GM19351 (cell line): Measurements from ENCODE around the gene PROK1.

Experiments used
- ATAC-seq: cut with Tn5 transposase; IDR thresholded peaks from one replicate; pipeline ENCODE4 v1.9.1; 2021; ENCODE audit warnings: mild to moderate bottlenecking, moderate library complexity; ENCODE audit not compliant: unreplicated experiment

The PROK1 gene

DNA sequence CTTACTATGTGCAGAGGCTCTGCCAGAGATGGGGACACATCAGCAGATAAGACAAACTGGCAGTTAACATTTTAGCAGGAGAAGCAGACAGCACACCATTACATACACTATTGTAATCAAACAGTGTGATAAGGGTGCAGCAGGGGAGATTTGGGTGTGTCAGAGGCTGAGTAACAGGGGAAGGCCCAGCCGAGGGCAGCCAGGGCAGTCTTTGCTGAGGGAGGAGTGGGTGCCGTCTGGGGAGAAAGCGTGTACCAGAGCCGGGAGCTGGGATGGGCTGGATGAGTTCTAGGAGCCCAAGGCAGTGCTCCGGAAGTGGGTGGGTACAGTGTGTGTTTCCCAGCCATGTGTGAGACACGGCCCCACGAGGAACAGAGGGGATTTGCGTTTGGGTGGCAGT is 36.8 kb downstream of the PROK1 start:
- ATAC-seq: no peak

DNA sequence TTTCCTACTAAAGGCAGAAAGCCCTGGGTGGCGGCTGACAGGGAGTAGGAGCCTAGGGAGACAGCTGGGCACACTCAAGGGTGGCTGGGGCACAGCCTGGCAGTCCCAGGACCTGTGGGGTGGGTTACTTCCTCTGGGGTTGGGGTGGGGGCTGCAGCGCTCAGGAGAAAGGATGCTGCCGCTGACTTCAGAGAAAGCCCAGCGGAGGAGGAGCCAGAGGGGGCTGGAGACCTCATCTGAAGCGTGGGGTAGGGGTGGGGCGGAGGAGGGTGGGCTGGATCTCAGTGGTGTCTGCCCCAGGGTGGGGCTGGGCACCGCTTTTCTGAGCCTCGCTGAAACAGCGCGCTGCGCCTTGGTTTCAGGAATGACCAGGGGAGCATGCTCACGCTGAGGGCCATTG is 37.2 kb downstream of the PROK1 start:
- no peak for ATAC-seq

DNA sequence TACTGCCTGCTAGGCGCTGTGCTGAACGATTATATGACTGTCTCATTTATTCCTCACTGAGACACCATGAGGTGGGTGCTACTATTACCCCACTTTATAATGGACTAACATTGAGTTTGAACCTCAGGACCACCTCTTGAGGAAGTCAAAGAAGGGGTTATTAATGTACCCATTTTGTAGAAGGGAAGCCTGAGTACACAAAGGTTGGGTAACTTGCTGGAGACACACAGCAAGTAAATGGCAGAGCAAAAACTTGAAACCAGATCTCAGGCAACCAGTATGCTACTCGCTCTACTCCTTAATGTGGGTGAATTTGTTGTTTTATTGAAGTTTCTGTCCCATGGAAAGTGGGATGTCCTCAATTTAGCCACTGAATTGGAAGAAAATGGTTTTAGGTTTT is 37.9 kb downstream of the PROK1 start:
- no peak for ATAC-seq

DNA sequence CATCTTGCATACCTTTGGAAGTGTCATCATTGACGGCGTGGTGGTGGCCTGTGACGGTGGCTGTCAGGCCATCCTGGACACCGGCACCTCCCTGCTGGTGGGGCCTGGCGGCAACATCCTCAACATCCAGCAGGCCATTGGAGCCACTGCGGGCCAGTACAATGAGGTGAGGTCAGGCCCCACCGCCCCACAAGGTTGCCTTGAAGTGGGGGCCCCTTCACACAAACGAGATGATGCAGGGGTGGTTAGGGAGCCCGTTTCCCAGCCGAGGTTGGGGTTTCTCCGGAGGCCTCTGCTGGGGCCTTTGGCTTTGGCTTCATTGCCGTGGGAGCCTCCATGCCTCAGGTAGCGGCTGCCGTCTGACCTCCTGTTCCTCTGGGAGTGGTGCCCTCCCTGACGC is 38.5 kb downstream of the PROK1 start:
- no peak for ATAC-seq

DNA sequence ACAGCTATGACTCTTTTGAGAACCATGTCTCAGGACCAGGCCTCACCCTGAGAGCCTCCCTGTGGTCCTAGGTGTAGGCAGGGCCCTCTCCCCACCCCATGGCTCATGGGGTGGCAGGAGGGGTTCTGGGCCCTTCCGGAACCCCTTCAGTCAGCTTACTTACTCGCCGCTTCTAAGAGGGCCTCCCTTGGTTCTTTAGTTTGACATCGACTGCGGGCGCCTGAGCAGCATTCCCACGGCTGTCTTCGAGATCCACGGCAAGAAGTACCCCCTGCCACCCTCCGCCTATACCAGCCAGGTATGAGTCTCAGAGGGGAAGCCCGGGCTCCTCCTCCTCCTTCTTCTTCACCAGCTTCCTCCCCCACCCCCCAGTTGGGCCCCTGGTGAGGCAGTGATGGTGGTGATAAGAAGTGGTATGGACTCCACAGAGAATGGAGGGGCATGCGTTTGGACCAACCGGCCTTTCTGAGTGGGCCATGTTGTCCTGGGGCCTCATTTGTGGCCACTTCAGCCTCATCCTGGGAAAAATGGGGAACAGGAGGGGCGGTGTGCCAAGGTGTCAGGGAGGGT is 39.1 kb downstream of the PROK1 start:
- no peak for ATAC-seq

DNA sequence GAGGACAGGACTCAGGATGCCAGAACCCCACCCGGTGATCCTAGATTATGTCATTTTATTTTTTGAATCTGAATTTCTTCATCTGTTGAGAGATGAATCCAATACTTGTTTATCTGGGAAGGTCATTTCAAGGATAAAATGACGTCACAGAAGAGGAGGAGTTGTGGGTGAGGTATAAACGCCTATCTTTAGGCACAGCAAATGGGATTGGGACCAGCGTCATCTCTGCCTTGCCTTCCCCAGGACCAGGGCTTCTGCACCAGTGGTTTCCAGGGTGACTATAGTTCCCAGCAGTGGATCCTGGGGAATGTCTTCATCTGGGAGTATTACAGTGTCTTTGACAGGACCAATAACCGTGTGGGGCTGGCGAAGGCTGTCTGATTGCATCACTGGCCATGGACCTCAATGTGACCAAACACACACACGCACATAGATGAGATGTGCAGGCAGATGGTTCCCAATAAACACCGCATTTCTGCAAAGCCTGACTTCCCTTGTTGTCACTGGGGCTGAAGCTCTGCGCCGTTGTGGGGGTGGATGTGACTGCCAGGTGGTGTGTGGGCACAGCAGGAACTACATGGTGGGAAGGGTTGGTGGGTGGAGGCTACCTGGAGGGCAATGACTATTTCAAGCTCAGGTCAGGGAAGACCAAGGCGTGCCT is 40.0 kb downstream of the PROK1 start:
- no peak for ATAC-seq

DNA sequence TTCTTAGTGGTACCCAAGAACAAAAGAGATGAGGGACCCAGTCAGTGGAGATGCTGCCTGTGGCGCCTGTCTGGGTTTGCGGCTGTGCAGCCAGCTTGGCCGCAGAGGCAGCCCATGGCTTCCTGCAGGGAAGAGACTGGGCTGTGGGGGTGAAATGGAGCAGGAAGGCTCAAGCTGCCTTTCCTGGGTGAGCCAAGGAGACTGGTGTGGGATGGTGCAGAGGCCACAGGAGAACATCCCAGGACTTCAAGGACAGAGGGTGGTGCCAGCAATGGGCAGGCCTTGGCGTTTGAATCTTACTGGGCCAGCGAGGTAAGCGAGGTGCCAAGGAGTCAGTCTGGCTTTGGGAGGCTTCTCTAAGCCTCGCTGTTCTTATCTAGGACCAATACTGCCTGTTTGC is 41.6 kb downstream of the PROK1 start:
- no peak for ATAC-seq

DNA sequence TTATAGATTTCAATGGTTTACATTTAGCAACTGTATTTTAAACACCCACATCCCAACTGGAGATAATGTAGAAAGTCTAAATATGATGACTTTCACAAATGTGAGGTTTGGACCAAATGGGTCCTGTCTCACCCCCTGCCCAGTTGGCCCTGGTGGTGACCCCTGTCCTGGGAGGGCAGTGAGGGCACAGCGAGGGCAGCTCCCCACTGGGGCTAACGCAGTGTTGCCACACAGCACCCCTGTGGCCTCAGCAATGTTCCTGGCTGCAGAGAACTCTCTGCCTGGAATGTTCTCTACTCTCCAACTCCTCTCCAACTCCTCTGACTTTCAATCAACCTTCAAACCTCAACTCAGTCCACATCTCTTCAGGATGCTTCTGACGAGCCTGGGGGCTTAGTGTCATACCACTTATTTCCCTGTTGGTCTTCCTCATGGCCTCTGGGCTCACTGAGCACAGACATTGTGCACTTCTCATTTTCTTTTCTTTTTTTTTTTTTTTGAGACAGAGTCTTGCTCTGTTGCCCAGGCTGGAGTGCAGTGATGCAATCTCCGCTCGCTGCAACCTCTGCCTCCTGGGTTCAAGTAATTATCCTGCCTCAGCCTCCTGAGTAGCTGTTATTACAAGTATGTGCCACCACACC is 42.2 kb downstream of the PROK1 start:
- no peak for ATAC-seq

DNA sequence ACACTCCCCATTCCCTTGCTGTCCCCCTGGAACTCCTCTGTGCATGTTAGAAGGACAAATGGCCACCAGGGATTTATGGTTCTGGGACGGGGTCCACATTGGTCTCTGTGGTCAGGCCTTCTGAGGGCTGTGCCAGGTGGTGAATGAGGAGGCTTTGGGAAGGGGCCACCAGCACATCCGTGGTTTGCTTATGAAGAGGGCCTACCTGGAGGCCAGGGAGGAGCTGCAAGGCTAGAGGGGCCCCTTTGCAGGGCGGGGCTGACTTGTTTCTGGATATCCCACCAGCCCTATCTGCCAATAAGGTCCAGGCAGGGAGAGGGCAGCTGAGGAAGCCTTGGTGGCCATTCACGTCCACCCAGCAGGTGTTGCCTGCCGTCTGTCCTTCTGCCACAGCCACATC is 43.1 kb downstream of the PROK1 start:
- ATAC-seq: no peak

DNA sequence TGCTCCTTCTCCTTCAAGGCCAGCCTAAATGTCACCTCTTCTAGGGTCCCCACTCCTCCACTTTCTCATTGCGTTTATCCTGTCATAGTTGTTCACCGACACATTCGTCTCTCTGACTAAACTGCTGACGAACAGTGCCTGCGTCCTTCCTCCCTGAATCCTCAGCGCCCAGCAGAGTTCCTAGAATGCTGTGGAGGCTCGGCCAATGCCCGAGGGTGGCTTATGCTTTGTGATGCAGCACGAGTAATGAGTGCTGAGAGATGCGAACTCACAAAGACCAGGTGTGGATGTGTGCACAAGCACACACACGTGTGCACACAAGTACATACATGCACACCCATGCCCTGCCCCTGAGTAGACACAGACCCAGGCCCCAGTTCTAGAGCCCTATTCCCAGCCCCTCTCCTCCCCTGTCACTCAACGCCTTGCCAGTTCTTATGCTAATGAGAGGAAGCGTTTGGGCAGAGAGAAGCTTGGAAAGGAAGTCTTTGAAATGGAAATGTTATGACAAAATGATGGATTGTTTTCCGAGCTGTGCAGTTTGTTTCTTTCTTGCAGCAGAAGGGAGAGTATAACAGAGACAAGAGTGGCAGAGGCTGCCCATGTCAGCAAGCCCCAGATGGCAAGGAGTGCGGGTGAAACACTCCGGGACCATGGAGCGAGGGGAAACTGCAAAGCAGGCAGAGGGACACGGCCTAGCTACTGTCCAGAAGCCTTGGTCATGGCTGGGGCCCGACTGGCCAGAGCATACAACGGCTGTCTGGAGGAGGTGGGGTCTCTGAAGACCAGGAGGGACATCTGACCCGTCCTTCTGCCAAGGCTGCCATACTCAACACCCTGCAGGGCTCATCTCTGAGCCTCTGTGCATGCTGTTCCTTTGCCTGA is 43.8 kb downstream of the PROK1 start:
- no peak for ATAC-seq

DNA sequence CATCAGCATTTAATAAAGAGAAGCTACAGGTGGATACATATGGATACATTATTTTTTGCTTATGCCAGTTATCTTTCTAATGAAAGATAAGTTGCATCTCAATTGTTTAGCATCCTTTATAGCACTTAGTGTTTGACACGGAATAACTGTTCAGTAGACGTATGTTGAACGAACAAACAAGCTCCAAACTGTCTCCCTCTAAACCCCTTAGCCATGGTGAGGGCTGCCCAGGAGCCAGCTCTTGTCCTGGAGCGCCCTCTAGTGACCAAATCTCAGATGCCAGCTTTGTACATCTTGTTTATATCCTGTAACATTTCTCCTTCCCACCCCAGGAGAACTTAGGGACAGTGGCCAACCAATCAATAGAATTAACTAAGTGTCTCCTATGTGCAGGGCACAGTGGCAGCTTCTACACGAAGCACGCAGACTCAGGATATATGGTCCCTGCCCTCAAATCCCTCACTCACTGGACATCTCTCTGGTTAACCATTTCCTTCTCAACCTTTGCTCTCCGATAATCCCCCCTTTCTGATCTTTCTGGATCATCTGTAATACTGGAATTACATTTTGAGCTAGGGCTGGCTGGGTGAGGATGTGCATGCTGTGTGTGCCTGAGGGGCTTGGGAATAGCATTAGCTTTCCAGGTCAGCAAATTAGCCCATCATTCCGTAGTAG is 45.1 kb downstream of the PROK1 start:
- peak; percentile 50 for ATAC-seq

DNA sequence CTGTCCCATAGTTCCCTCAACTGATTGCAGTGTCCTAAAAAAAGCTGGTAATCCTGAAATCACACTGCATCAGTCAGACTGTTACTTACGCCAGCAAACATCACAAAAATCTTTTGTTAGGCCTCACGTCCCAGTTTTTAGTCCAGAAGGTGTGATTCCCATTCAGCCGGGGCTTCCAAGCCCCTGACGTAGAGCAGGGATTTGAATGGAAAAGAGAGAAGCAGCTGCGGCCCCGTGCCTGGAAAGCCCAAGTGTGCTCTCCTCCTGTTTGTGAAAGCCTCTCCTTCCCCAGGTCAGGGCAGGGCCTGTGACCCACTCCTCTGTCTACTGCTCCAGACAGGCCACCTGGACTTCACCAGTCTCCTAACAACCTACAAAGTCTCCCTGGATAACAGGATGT is 47.3 kb downstream of the PROK1 start:
- ATAC-seq: no peak

DNA sequence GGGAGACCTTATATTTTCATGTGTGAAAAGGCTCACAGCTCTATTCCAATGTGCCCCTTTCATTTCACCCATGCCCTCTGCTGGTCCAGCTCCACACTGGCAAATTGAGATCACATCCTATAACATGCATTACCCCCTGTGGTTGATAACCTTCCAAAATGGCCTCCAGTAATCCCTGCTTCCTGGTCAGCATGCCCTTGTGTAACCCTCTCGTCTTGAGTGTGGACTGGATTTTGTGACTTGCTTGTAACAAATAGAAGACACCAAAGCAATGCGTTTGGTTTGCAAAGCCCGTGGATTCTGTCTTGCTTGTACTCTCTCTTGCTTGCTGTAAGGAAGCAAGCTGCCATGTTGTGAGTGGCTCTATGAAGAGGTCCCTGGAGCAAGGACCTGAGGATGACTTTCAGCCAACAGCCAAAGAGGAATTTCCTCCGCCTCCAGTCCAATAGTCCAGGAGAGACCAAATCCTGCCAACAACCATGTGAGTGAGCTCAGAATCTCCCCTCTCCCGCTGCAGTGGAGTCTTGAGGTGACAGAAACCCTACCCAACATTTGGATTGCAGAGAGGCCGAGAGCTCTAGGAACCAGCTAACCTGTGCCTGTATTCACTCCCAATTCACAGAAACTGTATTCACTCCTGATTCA is 50.7 kb downstream of the PROK1 start:
- no peak for ATAC-seq

DNA sequence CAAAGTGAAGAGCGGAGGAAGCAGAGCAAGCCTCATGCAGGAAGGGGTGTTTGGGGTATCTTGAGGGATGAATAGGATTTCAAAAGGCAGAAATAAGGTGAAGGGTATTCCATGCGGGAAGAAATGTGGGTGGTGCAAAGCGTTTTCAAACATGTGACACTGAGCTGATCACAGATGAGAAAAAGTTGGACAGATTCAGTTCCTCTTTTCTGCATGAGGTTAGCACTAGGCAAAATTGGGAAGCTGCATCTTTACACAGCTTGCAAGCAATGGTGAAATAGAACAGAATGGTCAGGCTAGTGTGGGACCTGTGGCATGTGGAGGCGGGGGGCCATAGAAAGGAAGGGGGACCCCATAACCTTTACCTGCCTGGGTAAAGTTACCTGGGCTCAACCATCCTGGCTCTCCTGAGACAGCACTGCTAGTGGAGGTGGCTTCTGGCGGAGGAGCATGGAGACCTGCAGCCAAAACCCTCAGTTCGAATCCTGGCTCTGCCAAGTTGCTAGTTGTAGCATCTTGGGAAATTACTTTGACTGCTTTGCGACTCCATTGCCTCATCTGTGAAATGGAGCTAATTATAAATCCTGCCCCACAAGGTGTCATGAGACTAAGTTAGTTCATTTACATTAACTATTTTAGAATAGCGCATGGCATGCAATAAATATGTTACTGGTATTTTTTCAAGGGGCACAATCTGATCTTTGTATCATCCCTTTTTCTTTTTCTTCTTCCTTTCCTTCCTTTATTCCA is 51.6 kb downstream of the PROK1 start:
- ATAC-seq: no peak

DNA sequence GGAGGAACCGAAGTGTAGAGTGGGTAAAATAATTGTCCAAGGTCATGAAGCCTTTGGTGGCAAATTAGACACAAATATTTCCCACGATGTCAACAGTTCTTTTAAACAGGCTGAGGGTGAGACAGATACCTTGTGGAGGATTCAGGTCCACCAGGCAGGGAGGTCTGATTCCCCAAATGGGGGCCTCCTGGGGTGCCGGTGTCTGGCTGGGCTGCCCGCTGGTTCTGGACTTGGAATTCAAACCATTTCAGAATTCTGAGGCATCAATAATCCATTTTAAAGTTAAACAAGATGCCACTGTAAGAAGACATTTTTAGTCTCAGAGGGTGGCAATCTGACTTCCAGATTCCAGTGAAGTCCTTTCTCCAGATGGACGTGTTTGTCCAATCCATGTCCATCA is 52.5 kb downstream of the PROK1 start:
- no peak for ATAC-seq

DNA sequence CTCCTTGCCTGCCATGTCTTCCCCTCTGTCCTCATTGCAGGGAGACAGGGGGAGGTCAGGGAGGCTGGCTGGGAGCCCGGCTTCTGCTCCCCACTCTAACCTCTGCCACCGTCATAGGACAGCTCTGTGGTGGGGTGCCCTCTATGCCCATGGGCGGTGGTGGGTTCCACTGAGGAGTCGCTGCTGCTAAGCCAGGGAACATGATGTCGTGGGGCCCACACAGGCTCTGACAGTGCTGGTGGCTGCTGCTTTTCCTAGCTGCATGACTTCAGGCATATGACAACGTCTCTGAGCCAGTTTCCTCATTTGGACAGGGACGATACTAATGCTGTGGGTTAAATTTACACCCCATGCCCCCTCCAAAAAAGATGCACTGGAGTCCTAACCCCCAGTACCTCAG is 53.3 kb downstream of the PROK1 start:
- ATAC-seq: no peak

DNA sequence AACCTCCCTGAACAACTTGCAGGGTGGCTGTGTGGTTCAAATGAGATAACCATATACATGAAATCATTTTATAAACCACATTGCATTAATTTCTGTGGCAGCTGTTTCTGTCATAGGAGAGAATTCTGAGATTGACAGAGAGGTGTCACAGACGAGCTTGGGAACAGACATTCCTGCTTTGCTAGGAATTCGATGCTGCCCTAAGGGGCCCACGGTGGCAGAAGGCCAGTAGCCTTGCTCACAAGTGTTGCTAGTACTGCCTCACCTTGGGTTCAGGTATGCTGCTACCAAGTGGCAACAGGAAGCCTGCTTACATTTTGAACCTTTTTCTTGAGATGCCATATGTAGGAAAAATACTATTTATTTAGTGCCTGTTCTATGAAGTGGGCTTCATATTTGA is 54.6 kb downstream of the PROK1 start:
- no peak for ATAC-seq

DNA sequence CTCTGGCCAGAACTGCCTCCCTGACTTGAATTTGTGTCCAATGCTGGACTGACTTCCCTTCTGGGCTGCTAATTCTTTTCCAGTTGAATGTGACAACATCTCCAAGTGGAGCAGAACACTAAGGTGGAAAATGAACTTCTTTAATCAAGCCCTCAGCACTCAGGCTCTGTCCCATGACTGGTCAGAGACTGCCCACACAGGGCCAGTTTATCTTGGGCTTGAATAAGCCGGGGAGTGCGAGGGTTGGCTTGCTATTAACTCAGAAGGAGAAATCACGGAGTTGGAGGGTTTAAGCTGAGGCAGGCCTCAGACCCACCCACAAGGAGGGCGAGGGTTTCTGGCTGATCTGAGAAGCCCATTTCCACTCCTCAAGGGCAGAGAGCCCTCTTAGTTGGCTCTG is 55.6 kb downstream of the PROK1 start:
- no peak for ATAC-seq
